ENCODE results near the gene NDUFB10. TPM values are rescaled to one million over a fixed set of nuclear protein-coding genes. Genes with fewer than 3 reads are reported as not detected.

The NDUFB10 gene
- total RNA-seq, 1 experiment from 2014 or later: 202 TPM

GRCh38 chr16:1998852-1999801 is 39.8 kb downstream of the NDUFB10 start:
- H3K27ac Mint-ChIP-seq (ENCODE audit: low read depth, unreplicated experiment): no peak overlapping the region
- intact Hi-C loops (cut with micrococcal nuclease): no loop called here
- no peak overlapping the region for H3K4me3 Mint-ChIP-seq (ENCODE audit: unreplicated experiment)
- TF ChIP-seq CTCF (IDR thresholded peaks at IDR 0.05; ENCODE audit: unreplicated experiment): no peak
- H3K27me3 Mint-ChIP-seq (ENCODE audit: insufficient read depth, unreplicated experiment): no peaks in the 10 kb centered on the region
- POLR2A ChIA-PET: interaction anchor here (0.9 to 1.5 kb wide), 2 partner anchors 9 to 156 kb away, joined by 4 read pairs; partner anchors contain the start of gene TRAF7
- H3K9me3 Mint-ChIP-seq (ENCODE audit: unreplicated experiment): no peaks in the 10 kb centered on the region
- CTCF ChIA-PET: interaction anchor here (0.6 kb wide), 2 partner anchors 49 to 321 kb away, joined by 3 read pairs; partner anchors contain the start of genes JPT2 and TSC2
- H3K4me1 Mint-ChIP-seq (ENCODE audit: insufficient read depth, unreplicated experiment): peaks cover 7% of the 10 kb centered on the region
- H3K36me3 Mint-ChIP-seq (ENCODE audit: insufficient read depth, unreplicated experiment): peaks cover 72% of the 10 kb centered on the region
- BruUV-seq (replicated peaks): no TSS peak
- no peak for DNase-seq (ENCODE audit: unreplicated experiment)

- H3K27me3 Mint-ChIP-seq (ENCODE audit: insufficient read depth, unreplicated experiment): no peaks in the 10 kb centered on the region
- peaks cover 6% of the 10 kb centered on the region for H3K4me1 Mint-ChIP-seq (ENCODE audit: insufficient read depth, unreplicated experiment)
- ChIA-PET CTCF (interaction anchor here (0.7 kb wide), 1 partner anchor 964 kb away, joined by 4 read pairs; the partner anchor contains the start of gene KREMEN2), POLR2A (interaction anchor here (0.9 kb wide), 1 partner anchor 155 kb away, joined by 4 read pairs; the partner anchor contains the start of gene TRAF7)
- no peak for TF ChIP-seq CTCF (IDR thresholded peaks at IDR 0.05; ENCODE audit: unreplicated experiment)
- H3K36me3 Mint-ChIP-seq (ENCODE audit: insufficient read depth, unreplicated experiment): peaks cover 73% of the 10 kb centered on the region
- intact Hi-C loops (cut with micrococcal nuclease): no loop called here
- H3K27ac Mint-ChIP-seq (ENCODE audit: low read depth, unreplicated experiment): no peak overlapping the region
- DNase-seq (ENCODE audit: unreplicated experiment): no peak
- no TSS peak for BruUV-seq (replicated peaks)
- H3K4me3 Mint-ChIP-seq (ENCODE audit: unreplicated experiment): no peak overlapping the region
- no peaks in the 10 kb centered on the region for H3K9me3 Mint-ChIP-seq (ENCODE audit: unreplicated experiment)
Measured at GRCh38 chr16:1999866-2000514, 40.7 kb downstream of the NDUFB10 start.

- H3K9me3 Mint-ChIP-seq (ENCODE audit: unreplicated experiment): no peaks in the 10 kb centered on the region
- no peak for DNase-seq (ENCODE audit: unreplicated experiment)
- peaks cover 67% of the 10 kb centered on the region for H3K36me3 Mint-ChIP-seq (ENCODE audit: insufficient read depth, unreplicated experiment)
- peaks cover 2% of the 10 kb centered on the region for H3K4me1 Mint-ChIP-seq (ENCODE audit: insufficient read depth, unreplicated experiment)
- no peak overlapping the region for H3K27ac Mint-ChIP-seq (ENCODE audit: low read depth, unreplicated experiment)
- no peak for TF ChIP-seq CTCF (IDR thresholded peaks at IDR 0.05; ENCODE audit: unreplicated experiment)
- H3K27me3 Mint-ChIP-seq (ENCODE audit: insufficient read depth, unreplicated experiment): no peaks in the 10 kb centered on the region
- CTCF ChIA-PET: no interaction called here
- intact Hi-C loops (cut with micrococcal nuclease): no loop called here
- H3K4me3 Mint-ChIP-seq (ENCODE audit: unreplicated experiment): no peak overlapping the region
- BruUV-seq (replicated peaks): no TSS peak
- POLR2A ChIA-PET: interaction anchor here (1.2 kb wide), 1 partner anchor 13 kb away, joined by 3 read pairs; no protein-coding TSS in a partner anchor
Measured at GRCh38 chr16:2001035-2001434, 41.7 kb downstream of the NDUFB10 start.

Measured in MCF 10A (cell line).